GM10248 (cell line): Measurements from ENCODE around the gene CREM.

Experiments used
- CTCF ChIA-PET: fragments of 300-600 bp; sonication (Branson Sonifier 250); formaldehyde crosslinking; extraction: SDS; loops from one replicate; lab custom pipeline; 2021; ENCODE audit warnings: antibody characterized with exemption; lab: Yijun Ruan, JAX
- POLR2A ChIA-PET: fragments of 350-650 bp; sonication (Branson Sonifier 250); formaldehyde crosslinking; extraction: SDS; loops from one replicate; lab custom pipeline; 2020; ENCODE audit warnings: antibody characterized with exemption; lab: Yijun Ruan, JAX
- DNase-seq: peaks from one replicate; pipeline ENCODE4 v3.0.0; 2012; ENCODE audit errors: extremely low spot score
- CTCF ChIP-seq: IDR thresholded peaks from 2 replicates; pipeline ENCODE4 v1.5.1; 2012; ENCODE audit warnings: mild to moderate bottlenecking, low read depth; ENCODE audit errors: extremely low read depth, missing control alignments, control extremely low read depth

Gene CREM

GRCh38 chr10:35194471-35194870 lies 67.8 kb downstream of the CREM start:
- CTCF ChIA-PET: interaction anchor here (1.2 to 6.7 kb wide), 9 partner anchors 10 to 69 kb away, joined by 3 to 208 read pairs (median 22); partner anchors contain the start of gene CREM
- POLR2A ChIA-PET: interaction anchor here (2.0 to 3.8 kb wide), 2 partner anchors 23 to 67 kb away, joined by 5 to 37 read pairs; partner anchors contain the start of gene CREM
- no peak for DNase-seq
- no peak for TF ChIP-seq CTCF

- CTCF ChIA-PET: interaction anchor here (1.0 to 6.7 kb wide), 13 partner anchors 11 to 198 kb away, joined by 3 to 208 read pairs (median 20); partner anchors contain the start of gene CREM
- no peak for TF ChIP-seq CTCF
- no peak for DNase-seq
- POLR2A ChIA-PET: interaction anchor here (0.9 to 3.8 kb wide), 4 partner anchors 12 to 185 kb away, joined by 3 to 37 read pairs (median 4); partner anchors contain the start of gene CREM
Observed at GRCh38 chr10:35194906-35195305, 68.3 kb downstream of the CREM start.

- ChIA-PET CTCF (interaction anchor here (0.7 to 6.7 kb wide), 31 partner anchors 8 to 201 kb away, joined by 3 to 208 read pairs (median 6); partner anchors contain the start of genes CREM and CUL2), POLR2A (interaction anchor here (0.6 to 3.8 kb wide), 8 partner anchors 11 to 420 kb away, joined by 3 to 37 read pairs (median 4); partner anchors contain the start of gene CREM)
- TF ChIP-seq CTCF: peak; percentile 67
- peak; percentile 73 for DNase-seq
Observed at GRCh38 chr10:35195361-35196306, 69.0 kb downstream of the CREM start.

GRCh38 chr10:35200487-35200886 lies 73.8 kb downstream of the CREM start:
- DNase-seq: no peak
- ChIA-PET CTCF (interaction anchor here (0.9 to 6.7 kb wide), 3 partner anchors 12 to 75 kb away, joined by 3 to 208 read pairs (median 147); partner anchors contain the start of gene CREM), POLR2A (no interaction called here)
- no peak for TF ChIP-seq CTCF

- no peak for TF ChIP-seq CTCF
- DNase-seq: no peak
- POLR2A ChIA-PET: no interaction called here
- CTCF ChIA-PET: interaction anchor here (1.1 to 6.2 kb wide), 7 partner anchors 10 to 80 kb away, joined by 3 to 42 read pairs (median 7); no protein-coding TSS in a partner anchor
Observed at GRCh38 chr10:35201234-35201633, 74.6 kb downstream of the CREM start.

- no peak for TF ChIP-seq CTCF
- no peak for DNase-seq
- POLR2A ChIA-PET: no interaction called here
- CTCF ChIA-PET: interaction anchor here (1.1 to 6.2 kb wide), 8 partner anchors 10 to 81 kb away, joined by 3 to 42 read pairs (median 6); no protein-coding TSS in a partner anchor
Observed at GRCh38 chr10:35202050-35202449, 75.4 kb downstream of the CREM start.
